HFF-Myc (cell line): Measurements from ENCODE around the gene EXT2.

Source experiments
- DNase-seq: peaks from one replicate; pipeline ENCODE4 v3.0.0-alpha.2; 2011; ENCODE audit warnings: low read depth; ENCODE audit errors: extremely low read depth
- H3K4me3 ChIP-seq: replicated peaks from 2 replicates; pipeline ENCODE4 v1.5.1; 2011; ENCODE audit warnings: low read depth, mild to moderate bottlenecking, control low read depth, low read length
- CTCF ChIP-seq: IDR thresholded peaks from 2 replicates; pipeline ENCODE4 v1.5.1; 2012; ENCODE audit warnings: mild to moderate bottlenecking, low read depth, low read length, control low read depth; ENCODE audit errors: missing control alignments

Gene EXT2

GRCh38 chr11:44263738-44264437 lies 168.4 kb downstream of the EXT2 start:
- no peak for DNase-seq
- no peak for TF ChIP-seq CTCF
- H3K4me3 ChIP-seq, result no peak overlapping the region

- DNase-seq, result no peak
- no peak for TF ChIP-seq CTCF
- H3K4me3 ChIP-seq, result no peak overlapping the region
Observed at GRCh38 chr11:44264438-44264749, 168.9 kb downstream of the EXT2 start.

- no peak for DNase-seq
- H3K4me3 ChIP-seq, result no peak overlapping the region
- TF ChIP-seq CTCF, result no peak
Observed at GRCh38 chr11:44264761-44265160, 169.3 kb downstream of the EXT2 start.

- no peak overlapping the region for H3K4me3 ChIP-seq
- TF ChIP-seq CTCF, result no peak
- DNase-seq, result no peak
Observed at GRCh38 chr11:44266056-44266780, 170.7 kb downstream of the EXT2 start.

GRCh38 chr11:44267006-44267749 lies 171.7 kb downstream of the EXT2 start:
- no peak overlapping the region for H3K4me3 ChIP-seq
- no peak for DNase-seq
- TF ChIP-seq CTCF, result no peak

GRCh38 chr11:44267750-44268613 lies 172.5 kb downstream of the EXT2 start:
- TF ChIP-seq CTCF, result no peak
- DNase-seq, result no peak
- H3K4me3 ChIP-seq, result no peak overlapping the region
